Tibial nerve (tissue), 4 donors: ENCODE measurements around the gene TBC1D2B. TPM values are rescaled to one million over a fixed set of nuclear protein-coding genes. Genes with fewer than 3 reads are reported as not detected.

Experiments used
- DNase-seq, 2 donors: peaks; one replicate each; pipeline ENCODE4 v3.0.0-alpha.2; 2019; ENCODE audit warnings: low spot score in 2 of 2
- H3K27ac ChIP-seq, 4 donors: fragments of 200-600 bp; sonication (generic) in 3 of 4; one replicate each; pipeline ENCODE4 v1.5.1; 2017 to 2019; ENCODE audit warnings: mild to moderate bottlenecking in 1 of 4
- H3K27me3 ChIP-seq, 2 donors: fragments of 200-600 bp; sonication (generic) in 1 of 2; one replicate each; pipeline versions ENCODE4 v1.5.1 to v1.6.0; 2017 to 2019
- H3K36me3 ChIP-seq, 3 donors: fragments of 200-600 bp; sonication (generic); one replicate each; pipeline ENCODE4 v1.5.1; 2018 to 2019
- H3K4me1 ChIP-seq, 4 donors: fragments of 200-600 bp; sonication (generic) in 3 of 4; one replicate each; pipeline ENCODE4 v1.5.1; 2017 to 2019
- H3K4me3 ChIP-seq, 4 donors: fragments of 200-600 bp; sonication (generic) in 3 of 4; one replicate each; pipeline ENCODE4 v1.5.1; 2017 to 2019; ENCODE audit warnings: mild to moderate bottlenecking in 1 of 4, moderate library complexity in 1 of 4
- H3K9me3 ChIP-seq, 4 donors: fragments of 200-600 bp; sonication (generic) in 3 of 4; one replicate each; pipeline ENCODE4 v1.5.1; 2017 to 2019
- EP300 ChIP-seq, 2 donors: sonication (generic); formaldehyde crosslinking; IDR thresholded peaks; one replicate each; pipeline ENCODE4 v1.6.1; 2017; ENCODE audit warnings: antibody characterized with exemption in 2 of 2, mild to moderate bottlenecking in 1 of 2
- POLR2A ChIP-seq, 2 donors: fragments of 450-650 bp; IDR thresholded peaks; one replicate each; pipeline ENCODE4 v1.6.1; 2017; ENCODE audit warnings: antibody characterized with exemption in 2 of 2, mild to moderate bottlenecking in 2 of 2, moderate library complexity in 2 of 2
- WGBS, 2 donors: methylation state at CpG; one replicate each; pipeline ENCODE4 v1.1.5; 2018; 5-methylcytosine and 5-hydroxymethylcytosine counted together
- total RNA-seq, 4 donors: library from RNA; depleted of rRNA; stranded (reverse); fragments of >200 nt; gene quantifications; one replicate each; pipeline ENCODE4 v1.1.0, GENCODE V29; 2016
- TF ChIP-seq, protein P1 (sequence below), 5 experiments: fragments of 200-600 bp in 3 of 5; fragments of 450-650 bp in 2 of 5; sonication (generic) in 3 of 5; IDR thresholded peaks; one replicate each; pipeline ENCODE4 v1.5.1; 2016 to 2019; ENCODE audit warnings: antibody characterized with exemption in 5 of 5, mild to moderate bottlenecking in 3 of 5, moderate library complexity in 2 of 5

TBC1D2B gene
- total RNA-seq: 100 to 1,000 TPM in 2 of 4 donors, 10 to 100 TPM in 2; 64.5 to 127 (median 94.5) TPM

DNA sequence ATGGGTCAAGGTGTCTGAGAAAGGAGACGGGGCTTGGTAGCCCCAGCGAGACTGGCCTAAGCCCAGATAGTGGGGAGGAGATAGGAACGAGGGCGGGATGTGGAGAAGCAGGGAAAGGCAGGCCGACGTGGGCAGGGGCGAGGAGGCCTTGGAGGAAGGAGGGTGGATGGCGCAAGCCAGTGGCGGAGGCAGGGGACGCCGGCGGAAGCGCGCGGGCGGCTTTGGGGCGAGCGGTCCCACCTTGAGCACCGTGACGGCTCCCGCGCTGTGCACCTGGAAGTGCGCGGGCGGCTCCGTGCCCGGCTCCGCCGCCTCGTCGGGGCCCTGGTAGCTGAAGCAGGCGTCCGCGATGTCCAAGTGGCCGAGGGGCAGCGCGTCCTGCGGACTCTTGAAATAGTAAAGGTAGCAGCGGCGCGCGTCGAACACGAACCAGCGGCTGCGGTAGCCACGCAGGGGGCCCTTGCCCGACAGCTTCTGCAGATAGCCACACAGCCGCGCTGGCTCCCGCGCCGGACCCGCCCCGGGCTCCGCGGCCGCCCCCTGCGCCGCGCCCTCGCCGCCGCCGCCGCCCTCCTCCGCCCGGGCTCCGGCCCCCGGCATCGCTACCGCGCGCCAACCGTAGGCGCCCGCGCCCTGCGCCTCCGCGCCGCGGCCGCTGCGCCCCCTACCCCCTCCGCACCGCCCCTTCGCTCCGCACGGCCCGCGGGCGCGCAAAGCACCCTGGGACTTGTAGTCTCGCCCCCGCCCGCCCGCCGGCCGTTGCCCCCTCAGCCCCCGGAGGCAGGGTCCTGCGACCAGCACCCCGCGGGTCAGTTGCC, at the start of gene TBC1D2B:
Gene TBC1D2B (minus strand): TSS at position 659 of the 818 bp plus-strand sequence. CDS start 59 bp downstream, at position 600.
- Histone ChIP-seq H3K4me1 (peaks cover 0 to 50% (median 24%) of the 10 kb centered on the region in 4 donors), H3K27ac (peak within 1 kb of the TSS; percentile 84 to 96 (median 94)), H3K27me3 (no peaks in the 10 kb centered on the region), H3K36me3 (no peaks in the 10 kb centered on the region), H3K4me3 (peak within 1 kb of the TSS; percentile 79 to 98 (median 91)), H3K9me3 (no peaks in the 10 kb centered on the region)
- TF ChIP-seq, protein P1, sequence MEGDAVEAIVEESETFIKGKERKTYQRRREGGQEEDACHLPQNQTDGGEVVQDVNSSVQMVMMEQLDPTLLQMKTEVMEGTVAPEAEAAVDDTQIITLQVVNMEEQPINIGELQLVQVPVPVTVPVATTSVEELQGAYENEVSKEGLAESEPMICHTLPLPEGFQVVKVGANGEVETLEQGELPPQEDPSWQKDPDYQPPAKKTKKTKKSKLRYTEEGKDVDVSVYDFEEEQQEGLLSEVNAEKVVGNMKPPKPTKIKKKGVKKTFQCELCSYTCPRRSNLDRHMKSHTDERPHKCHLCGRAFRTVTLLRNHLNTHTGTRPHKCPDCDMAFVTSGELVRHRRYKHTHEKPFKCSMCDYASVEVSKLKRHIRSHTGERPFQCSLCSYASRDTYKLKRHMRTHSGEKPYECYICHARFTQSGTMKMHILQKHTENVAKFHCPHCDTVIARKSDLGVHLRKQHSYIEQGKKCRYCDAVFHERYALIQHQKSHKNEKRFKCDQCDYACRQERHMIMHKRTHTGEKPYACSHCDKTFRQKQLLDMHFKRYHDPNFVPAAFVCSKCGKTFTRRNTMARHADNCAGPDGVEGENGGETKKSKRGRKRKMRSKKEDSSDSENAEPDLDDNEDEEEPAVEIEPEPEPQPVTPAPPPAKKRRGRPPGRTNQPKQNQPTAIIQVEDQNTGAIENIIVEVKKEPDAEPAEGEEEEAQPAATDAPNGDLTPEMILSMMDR (IDR thresholded peaks at IDR 0.05): peak in 1 of 5 experiments; percentile 3
- peak in 1 of 2 donors; percentile 48 for TF ChIP-seq EP300 (IDR thresholded peaks at IDR 0.05)
- TF ChIP-seq POLR2A (IDR thresholded peaks at IDR 0.05): peak in 1 of 2 donors; percentile 47
- no peak for DNase-seq
- WGBS, 2 donors: 1% methylated on average over 29 to 71 of the region's 104 CpGs

DNA sequence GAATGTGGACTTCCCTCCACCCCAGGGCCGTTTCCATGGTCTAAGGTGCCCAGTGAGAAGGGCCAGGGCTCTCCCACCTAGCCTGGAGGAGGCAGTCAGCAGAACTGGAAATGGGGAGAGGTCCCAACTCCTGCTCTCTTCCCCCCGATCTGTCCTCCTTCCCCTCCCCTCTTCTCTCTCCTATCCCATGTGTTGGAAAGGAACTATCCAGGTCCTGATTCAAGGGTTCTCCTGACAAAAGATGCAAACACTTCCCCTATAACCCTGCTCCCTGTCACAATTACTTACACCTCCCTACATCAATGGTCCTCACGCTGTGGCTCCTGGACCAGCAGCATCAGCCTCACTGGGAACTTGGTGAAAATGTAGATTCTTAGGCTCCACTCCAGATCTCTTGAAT, 47.8 kb upstream of the TBC1D2B start:
- 69 to 79% methylated on average over 3 of the region's 3 CpGs for WGBS, 2 donors

DNA sequence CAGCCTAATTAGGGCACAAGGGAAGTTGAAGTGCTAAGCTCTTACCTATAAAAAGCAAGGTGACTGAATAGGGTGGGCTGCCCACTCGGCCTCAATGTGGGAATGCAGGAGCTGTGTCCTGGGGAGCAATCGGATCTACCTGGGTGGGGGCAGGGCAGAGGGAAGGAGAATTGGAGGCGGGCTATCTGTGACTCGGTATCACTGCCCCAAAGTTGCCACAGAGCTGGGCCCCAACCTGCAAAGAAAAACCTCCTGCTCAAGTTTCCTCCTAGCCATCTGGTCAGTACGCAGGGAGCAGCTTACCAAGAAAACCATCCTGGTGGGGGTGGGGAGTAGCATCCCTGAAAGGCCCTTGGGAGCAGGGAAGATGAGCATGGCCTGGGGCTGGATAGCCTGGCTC, 43.0 kb upstream of the TBC1D2B start:
- no peak for DNase-seq
- 79 to 82% methylated on average over 5 of the region's 5 CpGs for WGBS, 2 donors
- Histone ChIP-seq H3K36me3 (no peaks in the 10 kb centered on the region), H3K9me3 (no peaks in the 10 kb centered on the region), H3K4me3 (no peak overlapping the region), H3K27me3 (no peaks in the 10 kb centered on the region), H3K4me1 (no peaks in the 10 kb centered on the region), H3K27ac (no peak overlapping the region)
- TF ChIP-seq, protein P1 (IDR thresholded peaks at IDR 0.05): no peak
- TF ChIP-seq POLR2A (IDR thresholded peaks at IDR 0.05): no peak
- no peak for TF ChIP-seq EP300 (IDR thresholded peaks at IDR 0.05)

More for the DNA sequence above, 47.8 kb upstream of the TBC1D2B start:
- Histone ChIP-seq H3K4me3 (no peak overlapping the region), H3K27me3 (no peaks in the 10 kb centered on the region), H3K4me1 (no peaks in the 10 kb centered on the region), H3K36me3 (no peaks in the 10 kb centered on the region), H3K27ac (no peak overlapping the region), H3K9me3 (no peaks in the 10 kb centered on the region)
- DNase-seq: no peak
- TF ChIP-seq POLR2A (IDR thresholded peaks at IDR 0.05) (no peak), EP300 (IDR thresholded peaks at IDR 0.05) (no peak)
- TF ChIP-seq, protein P1 (IDR thresholded peaks at IDR 0.05): no peak

DNA sequence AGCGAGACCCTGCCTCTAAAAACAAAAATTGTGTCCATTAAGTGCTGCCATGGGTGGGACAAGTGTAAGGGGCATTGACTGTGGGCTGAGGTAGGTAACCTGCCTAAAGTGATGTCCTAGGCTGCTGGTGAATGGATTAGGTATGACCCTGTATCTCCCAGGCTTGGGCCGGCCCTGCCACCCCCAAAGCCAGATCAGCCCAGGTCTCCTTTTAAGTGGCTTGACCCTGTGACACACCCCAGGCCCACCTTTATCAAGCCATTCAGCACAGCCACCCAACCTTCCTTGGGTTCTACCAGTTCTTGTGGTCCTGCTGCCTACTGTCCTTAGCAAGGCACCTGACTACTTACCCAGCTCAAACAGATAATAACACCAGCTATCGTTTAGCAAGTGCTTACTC, 35.0 kb upstream of the TBC1D2B start:
- Histone ChIP-seq H3K27me3 (no peaks in the 10 kb centered on the region), H3K4me1 (peaks cover 0 to 3% (median 0%) of the 10 kb centered on the region in 4 donors), H3K4me3 (no peak overlapping the region), H3K9me3 (no peaks in the 10 kb centered on the region), H3K27ac (no peak overlapping the region), H3K36me3 (no peaks in the 10 kb centered on the region)
- no peak for DNase-seq
- 77 to 90% methylated on average over 3 of the region's 3 CpGs for WGBS, 2 donors
- no peak for TF ChIP-seq EP300 (IDR thresholded peaks at IDR 0.05)
- TF ChIP-seq, protein P1 (IDR thresholded peaks at IDR 0.05): no peak
- no peak for TF ChIP-seq POLR2A (IDR thresholded peaks at IDR 0.05)

DNA sequence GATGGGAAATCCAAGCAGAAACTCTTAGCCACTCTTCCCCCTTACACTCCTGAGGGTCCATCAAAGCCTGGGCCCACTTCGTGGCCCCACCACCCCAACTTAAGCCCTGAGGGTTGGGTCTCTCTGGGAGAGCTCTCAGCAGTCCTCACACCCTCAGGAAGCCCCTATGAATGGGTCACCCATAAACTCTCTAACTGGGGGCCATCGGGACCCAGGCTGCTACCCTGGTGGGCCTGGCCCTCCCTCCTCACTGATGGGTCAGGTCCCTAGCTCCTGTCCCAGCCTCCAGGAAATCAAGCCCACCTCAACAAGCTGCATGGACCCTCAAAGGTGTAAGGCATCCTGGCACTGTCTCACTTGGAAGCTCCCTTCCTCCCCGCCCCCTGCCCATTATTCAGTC, 34.3 kb upstream of the TBC1D2B start:
- peaks cover 0 to 3% (median 0%) of the 10 kb centered on the region in 4 donors for H3K4me1 ChIP-seq
- H3K4me3 ChIP-seq: no peak overlapping the region
- no peaks in the 10 kb centered on the region for H3K36me3 ChIP-seq
- no peaks in the 10 kb centered on the region for H3K9me3 ChIP-seq
- WGBS, 2 donors: 85 to 94% methylated on average over 3 of the region's 3 CpGs
- H3K27me3 ChIP-seq: no peaks in the 10 kb centered on the region
- no peak for TF ChIP-seq POLR2A (IDR thresholded peaks at IDR 0.05)
- no peak overlapping the region for H3K27ac ChIP-seq
- no peak for DNase-seq
